Sigmoid colon (tissue), 7 donors: ENCODE data around the gene VPS37B. TPM values are rescaled to one million over a fixed set of nuclear protein-coding genes. Genes with fewer than 3 reads are reported as not detected.

Experiments used
- polyA plus RNA-seq, 3 donors: library from polyadenylated mRNA; stranded (reverse); fragments of 200-250 nt; gene quantifications; one replicate each; pipeline ENCODE4 v1.2.3, GENCODE V29; 2013
- total RNA-seq, 4 donors: library from RNA; depleted of rRNA; stranded (reverse); fragments of >200 nt; gene quantifications; one replicate each; pipeline ENCODE4 v1.1.0, GENCODE V29; 2016
- donor health status: healthy with polysubstance abuse.
- donor health status: Bipolar disorder and iron deficiency.
- donor health status: healthy.

The VPS37B gene
- total and polyA plus RNA-seq, 7 donors = 8.6 to 64.7 (median 17.2) TPM

Other genes with a start within 250 kb of the VPS37B start
- under 1 TPM in 1 of 4 donors, not detected in 3; 0.36 TPM for gene HCAR2, start 192.8 kb downstream of the VPS37B start, total RNA-seq
- gene HCAR2, start 192.8 kb downstream of the VPS37B start, polyA plus RNA-seq = under 1 TPM; 0.60 to 0.98 (median 0.92) TPM
- under 1 TPM in 1 of 4 donors, not detected in 3; 0.14 TPM for gene HCAR3, start 179.3 kb downstream of the VPS37B start, total RNA-seq
- under 1 TPM; 0.60 to 0.69 (median 0.67) TPM for gene HCAR3, start 179.3 kb downstream of the VPS37B start, polyA plus RNA-seq
- under 1 TPM in 1 of 4 donors, not detected in 3; under 0.01 TPM for gene HCAR1, start 165.3 kb downstream of the VPS37B start, total RNA-seq
- under 1 TPM in 1 of 3 donors, not detected in 2; 0.12 TPM for gene HCAR1, start 165.3 kb downstream of the VPS37B start, polyA plus RNA-seq
- gene DENR, start 143.3 kb downstream of the VPS37B start, total RNA-seq = 10 to 100 TPM; 28.8 to 44.9 (median 31.0) TPM
- gene DENR, start 143.3 kb downstream of the VPS37B start, polyA plus RNA-seq = 10 to 100 TPM; 26.4 to 34.5 (median 33.3) TPM
- gene CCDC62, start 121.6 kb downstream of the VPS37B start, total RNA-seq = 1 to 10 TPM in 2 of 4 donors, under 1 TPM in 2; 0.66 to 1.8 (median 0.96) TPM
- under 1 TPM in 2 of 3 donors, not detected in 1; 0.20 to 0.60 TPM for gene CCDC62, start 121.6 kb downstream of the VPS37B start, polyA plus RNA-seq
- 10 to 100 TPM in 1 of 4 donors, 1 to 10 TPM in 3; 4.2 to 15.2 (median 5.5) TPM for gene HIP1R, start 60.7 kb downstream of the VPS37B start, total RNA-seq
- 10 to 100 TPM; 21.5 to 77.4 (median 24.6) TPM for gene HIP1R, start 60.7 kb downstream of the VPS37B start, polyA plus RNA-seq
- gene ABCB9, start 70.3 kb upstream of the VPS37B start, total RNA-seq = 1 to 10 TPM; 1.6 to 3.8 (median 2.8) TPM
- gene ABCB9, start 70.3 kb upstream of the VPS37B start, polyA plus RNA-seq = 1 to 10 TPM; 1.2 to 5.3 (median 3.5) TPM
- gene OGFOD2, start 79.1 kb upstream of the VPS37B start, total RNA-seq = 10 to 100 TPM in 2 of 4 donors, 1 to 10 TPM in 2; 8.1 to 13.6 (median 9.4) TPM
- 10 to 100 TPM; 10.2 to 26.5 (median 17.8) TPM for gene OGFOD2, start 79.1 kb upstream of the VPS37B start, polyA plus RNA-seq
- 100 to 1,000 TPM; 211 to 358 (median 327) TPM for gene ARL6IP4, start 84.6 kb upstream of the VPS37B start, total RNA-seq
- gene ARL6IP4, start 84.6 kb upstream of the VPS37B start, polyA plus RNA-seq = 100 to 1,000 TPM; 233 to 312 (median 243) TPM